ENCODE measurements around the gene CSDE1.

Gene CSDE1

GRCh38 chr1:114729782-114730181 lies 28.0 kb downstream of the CSDE1 start:
- no peak for TF ChIP-seq CTCF (conservative IDR thresholded peaks at IDR 0.05; ENCODE audit: low read depth, low read length)
- no peak overlapping the region for H3K4me3 ChIP-seq (ENCODE audit: low read depth, low read length)
- no peak for DNase-seq (ENCODE audit: low read depth)

DNA sequence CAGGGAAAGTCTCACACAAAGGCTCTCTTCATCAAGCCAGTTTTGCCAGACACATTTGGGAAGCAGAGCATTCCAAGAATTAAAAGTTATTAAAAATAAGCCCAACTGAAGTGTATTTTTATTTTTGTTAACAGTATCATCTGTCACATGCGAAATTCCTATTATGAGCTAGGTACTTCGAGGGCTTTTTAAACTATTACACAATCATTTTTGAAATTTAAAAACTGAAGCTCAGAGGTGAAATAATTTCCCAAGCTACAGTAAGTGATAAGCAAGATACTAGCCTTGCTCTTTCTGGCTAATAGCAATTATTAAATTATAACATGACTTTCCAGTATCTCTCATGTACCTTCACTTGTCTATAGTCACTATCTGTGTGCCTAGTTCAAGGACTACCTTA lies 29.2 kb downstream of the CSDE1 start:
- H3K4me3 ChIP-seq (ENCODE audit: low read depth, low read length) = no peak overlapping the region
- DNase-seq (ENCODE audit: low read depth) = no peak
- TF ChIP-seq CTCF (conservative IDR thresholded peaks at IDR 0.05; ENCODE audit: low read depth, low read length) = no peak

- H3K4me3 ChIP-seq (ENCODE audit: low read depth, low read length) = no peak overlapping the region
- DNase-seq (ENCODE audit: low read depth) = no peak
- no peak for TF ChIP-seq CTCF (conservative IDR thresholded peaks at IDR 0.05; ENCODE audit: low read depth, low read length)
Observed at GRCh38 chr1:114725230-114725629, 32.6 kb downstream of the CSDE1 start.

DNA sequence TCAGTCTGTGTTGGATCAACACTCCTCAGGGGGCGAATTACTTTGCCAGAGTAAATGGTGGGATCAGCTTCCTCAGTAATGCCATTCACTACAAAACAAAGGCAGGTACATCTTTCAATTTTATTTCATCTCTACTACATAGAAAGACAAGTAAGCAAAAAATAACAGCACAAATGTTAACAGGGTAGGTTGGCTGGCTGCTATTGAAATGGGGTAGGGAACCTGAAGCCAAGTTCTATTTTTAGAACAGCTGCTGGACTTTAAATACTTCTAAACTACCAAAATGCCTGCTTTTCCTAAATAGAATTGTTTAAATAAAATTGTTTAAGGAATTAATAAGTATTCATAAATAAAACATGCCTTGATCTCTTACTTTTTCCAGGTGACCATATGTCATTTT lies 33.9 kb downstream of the CSDE1 start:
- no peak for TF ChIP-seq CTCF (conservative IDR thresholded peaks at IDR 0.05; ENCODE audit: low read depth, low read length)
- peak; percentile 18 for DNase-seq (ENCODE audit: low read depth)
- H3K4me3 ChIP-seq (ENCODE audit: low read depth, low read length) = no peak overlapping the region

DNA sequence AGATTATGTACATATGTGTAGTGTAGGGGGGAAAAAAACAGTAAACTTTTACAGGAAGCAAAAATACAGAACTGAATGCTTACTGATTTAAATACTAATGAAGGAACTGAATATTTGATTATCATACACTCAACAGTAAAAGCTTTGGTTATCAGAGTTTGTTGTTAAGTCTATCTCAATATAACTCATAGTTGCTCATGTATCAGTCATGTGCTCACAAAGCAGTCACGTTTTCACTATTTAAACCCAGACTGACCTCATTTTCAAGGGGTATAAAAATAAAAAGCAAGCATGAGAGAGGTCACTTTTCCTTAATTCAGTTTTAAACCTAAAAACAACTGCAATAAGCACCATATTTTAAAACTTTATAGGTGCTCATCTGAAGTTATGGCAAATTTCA lies 34.3 kb downstream of the CSDE1 start:
- no peak for TF ChIP-seq CTCF (conservative IDR thresholded peaks at IDR 0.05; ENCODE audit: low read depth, low read length)
- DNase-seq (ENCODE audit: low read depth) = no peak
- no peak overlapping the region for H3K4me3 ChIP-seq (ENCODE audit: low read depth, low read length)

DNA sequence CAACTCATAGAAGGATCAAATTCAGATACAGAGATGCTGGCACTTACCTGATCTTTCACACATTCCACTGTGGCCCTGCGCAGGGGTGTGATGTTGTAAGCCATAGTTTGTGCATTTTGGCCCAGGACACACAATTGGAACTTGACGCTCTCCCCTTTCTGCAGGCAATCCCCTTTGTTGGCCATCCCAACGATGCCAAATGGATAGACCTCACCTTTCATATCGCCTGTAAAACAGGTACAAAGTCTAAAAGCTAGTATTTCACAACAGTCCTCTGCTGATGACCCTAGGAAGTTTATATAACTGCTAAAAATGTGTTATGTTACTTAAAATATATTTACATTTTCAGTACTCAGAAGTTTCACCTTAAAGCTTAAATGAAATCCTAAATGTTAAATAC lies 37.3 kb downstream of the CSDE1 start:
- DNase-seq (ENCODE audit: low read depth) = no peak
- no peak for TF ChIP-seq CTCF (conservative IDR thresholded peaks at IDR 0.05; ENCODE audit: low read depth, low read length)
- no peak overlapping the region for H3K4me3 ChIP-seq (ENCODE audit: low read depth, low read length)

DNA sequence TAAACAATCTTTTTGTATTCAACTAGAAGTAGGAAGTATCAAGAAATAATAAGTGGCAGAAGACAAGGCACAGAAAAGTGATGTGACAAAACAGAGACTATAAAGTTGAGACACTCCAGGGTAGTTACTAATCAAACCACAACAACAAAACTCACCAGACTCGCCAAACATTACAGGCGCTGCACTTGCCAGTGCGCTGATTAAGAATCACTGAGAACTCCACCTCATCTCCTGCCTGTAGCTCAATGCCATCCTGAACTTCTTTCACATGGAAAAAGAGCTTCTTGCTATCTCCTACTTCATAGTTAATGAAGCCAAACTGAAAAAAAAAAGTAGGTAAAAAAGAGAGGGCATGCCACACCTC lies 38.4 kb downstream of the CSDE1 start:
- no peak overlapping the region for H3K4me3 ChIP-seq (ENCODE audit: low read depth, low read length)
- no peak for TF ChIP-seq CTCF (conservative IDR thresholded peaks at IDR 0.05; ENCODE audit: low read depth, low read length)
- DNase-seq (ENCODE audit: low read depth) = no peak

Measured in choroid plexus epithelial cell (primary cell).